SU-DHL-6 (cell line): ENCODE measurements around the gene SPINT2.

Source experiments
- H2AFZ ChIP-seq: fragments of 200-600 bp; sonication (generic); 2 replicates; pipeline ENCODE4 v1.6.1; 2014; ENCODE audit warnings: low read depth, mild to moderate bottlenecking, moderate library complexity, mixed read lengths, antibody characterized with exemption, low read length; ENCODE audit not compliant: severe bottlenecking
- H3F3A ChIP-seq: fragments of 200-600 bp; shearing (Covaris generic); 2 replicates; pipeline ENCODE4 v1.6.0; 2016; ENCODE audit warnings: antibody characterized with exemption, mild to moderate bottlenecking; ENCODE audit not compliant: insufficient read depth
- H3K27ac ChIP-seq: fragments of 200-600 bp; sonication (generic); 2 replicates; pipeline ENCODE4 v1.5.1; 2016; ENCODE audit warnings: low read depth, mild to moderate bottlenecking, low read length, moderate library complexity, mixed read lengths
- H3K27me3 ChIP-seq: fragments of 200-600 bp; sonication (generic), shearing (Covaris generic); 2 replicates; pipeline ENCODE4 v1.6.0; 2014; ENCODE audit warnings: mild to moderate bottlenecking, low read length
- H3K36me3 ChIP-seq: fragments of 200-600 bp; sonication (generic); 2 replicates; pipeline ENCODE4 v1.6.1; 2014; ENCODE audit warnings: mild to moderate bottlenecking, low read length, mixed read lengths
- H3K4me2 ChIP-seq: fragments of 300-600, 200-600 bp; shearing (Covaris generic), sonication (generic); 2 replicates; pipeline ENCODE4 v1.6.0; 2014; ENCODE audit warnings: low read length, low read depth, mild to moderate bottlenecking; ENCODE audit not compliant: poor library complexity, severe bottlenecking
- H3K4me3 ChIP-seq: fragments of 200-600 bp; sonication (generic); 2 replicates; pipeline ENCODE4 v1.5.1; 2014; ENCODE audit warnings: antibody characterized with exemption, low read length, mild to moderate bottlenecking, mixed read lengths; ENCODE audit not compliant: insufficient read depth, poor library complexity, severe bottlenecking
- H3K79me2 ChIP-seq: fragments of 200-600 bp; sonication (generic); 2 replicates; pipeline ENCODE4 v1.6.1; 2014; ENCODE audit warnings: mild to moderate bottlenecking, low read length, moderate library complexity; ENCODE audit not compliant: insufficient read depth
- H3K9ac ChIP-seq: fragments of 200-600 bp; sonication (generic); 2 replicates; pipeline ENCODE4 v1.7.0; 2014; ENCODE audit warnings: mild to moderate bottlenecking, low read length
- H3K9me2 ChIP-seq: fragments of 200-600 bp; sonication (generic); replicated peaks from 2 replicates; pipeline ENCODE4 v1.6.1; 2014; ENCODE audit warnings: low read length; ENCODE audit not compliant: insufficient read depth
- H3K9me3 ChIP-seq: fragments of 200-600 bp; sonication (generic); 2 replicates; pipeline ENCODE4 v1.6.1; 2014; ENCODE audit warnings: low read length, mixed read lengths; ENCODE audit not compliant: insufficient read depth
- H4K20me1 ChIP-seq: fragments of 200-600 bp; sonication (generic); 2 replicates; pipeline ENCODE4 v1.6.1; 2014; ENCODE audit warnings: low read depth, mild to moderate bottlenecking, antibody characterized with exemption, low read length, moderate library complexity, mixed read lengths
- CTCF ChIP-seq: fragments of 200-600 bp; sonication (generic); IDR thresholded peaks from one replicate; pipeline ENCODE4 v1.5.1; 2017; ENCODE audit warnings: antibody characterized with exemption, mild to moderate bottlenecking, low read length, moderate library complexity; ENCODE audit not compliant: insufficient read depth, poor library complexity, severe bottlenecking
- EZH2phosphoT487 ChIP-seq: fragments of 200-600 bp; sonication (generic), shearing (Covaris generic); conservative IDR thresholded peaks from 2 replicates; pipeline ENCODE4 v1.6.1; 2018; ENCODE audit warnings: mild to moderate bottlenecking, antibody characterized with exemption, low read length, moderate library complexity, mixed read lengths

The SPINT2 gene

GRCh38 chr19:38248421-38248820, 16.0 kb upstream of the SPINT2 start:
- H3F3A ChIP-seq = no peaks in the 10 kb centered on the region
- no peaks in the 10 kb centered on the region for H3K27me3 ChIP-seq
- TF ChIP-seq EZH2phosphoT487 (no peak), CTCF (no peak)
- no peak overlapping the region for H3K4me3 ChIP-seq
- H3K9me3 ChIP-seq = no peaks in the 10 kb centered on the region
- H4K20me1 ChIP-seq = no peaks in the 10 kb centered on the region
- H2AFZ ChIP-seq = no peak overlapping the region
- H3K4me2 ChIP-seq = no peak overlapping the region
- no peaks in the 10 kb centered on the region for H3K36me3 ChIP-seq
- H3K9ac ChIP-seq = no peak overlapping the region
- no peaks in the 10 kb centered on the region for H3K79me2 ChIP-seq
- H3K9me2 ChIP-seq = no peaks in the 10 kb centered on the region
- H3K27ac ChIP-seq = no peak overlapping the region

- Histone ChIP-seq H3K4me2 (no peak overlapping the region), H3K4me3 (no peak overlapping the region), H3K27me3 (no peaks in the 10 kb centered on the region), H2AFZ (no peak overlapping the region), H4K20me1 (no peaks in the 10 kb centered on the region), H3K27ac (no peak overlapping the region), H3K9ac (no peak overlapping the region), H3K79me2 (no peaks in the 10 kb centered on the region), H3K9me2 (no peaks in the 10 kb centered on the region), H3F3A (no peaks in the 10 kb centered on the region), H3K36me3 (no peaks in the 10 kb centered on the region), H3K9me3 (no peaks in the 10 kb centered on the region)
- TF ChIP-seq CTCF (no peak), EZH2phosphoT487 (no peak)
Measured at GRCh38 chr19:38250428-38250820, 13.9 kb upstream of the SPINT2 start.

- Histone ChIP-seq H3K9me3 (no peaks in the 10 kb centered on the region), H3K4me3 (no peak overlapping the region), H3K9me2 (no peaks in the 10 kb centered on the region), H3K9ac (no peak overlapping the region), H3K36me3 (no peaks in the 10 kb centered on the region), H4K20me1 (no peaks in the 10 kb centered on the region), H3K27ac (no peak overlapping the region), H3K4me2 (no peak overlapping the region), H3F3A (no peaks in the 10 kb centered on the region), H3K79me2 (no peaks in the 10 kb centered on the region), H3K27me3 (no peaks in the 10 kb centered on the region), H2AFZ (no peak overlapping the region)
- TF ChIP-seq EZH2phosphoT487 = no peak
- TF ChIP-seq CTCF = no peak
Measured at GRCh38 chr19:38250821-38251563, 13.4 kb upstream of the SPINT2 start.
